GM10266 (cell line): ENCODE results near the gene C6.

Experiments
- DNase-seq: peaks from one replicate; pipeline ENCODE4 v3.0.0; 2012; ENCODE audit errors: extremely low spot score
- CTCF ChIP-seq: IDR thresholded peaks from 2 replicates; pipeline ENCODE4 v1.5.1; 2012; ENCODE audit warnings: mild to moderate bottlenecking, low read depth; ENCODE audit not compliant: control insufficient read depth, insufficient read depth; ENCODE audit errors: missing control alignments

C6 gene

GRCh38 chr5:41095324-41096101 lies 117.8 kb downstream of the C6 start:
- no peak for DNase-seq
- TF ChIP-seq CTCF = no peak

GRCh38 chr5:41094871-41095270 lies 118.5 kb downstream of the C6 start:
- no peak for DNase-seq
- TF ChIP-seq CTCF = no peak

- no peak for DNase-seq
- no peak for TF ChIP-seq CTCF
Observed at GRCh38 chr5:41093803-41094202, 119.5 kb downstream of the C6 start.
